K562 treated with DMSO at 1 percent for 48 hours (cell line): ENCODE results near the gene SLC36A3. TPM values are rescaled to one million over a fixed set of nuclear protein-coding genes. Genes with fewer than 3 reads are reported as not detected.

Experiments used
- total RNA-seq: library from RNA; unstranded; fragments of 300-600 nt; gene quantifications from 2 replicates; pipeline ENCODE4 v1.2.3, GENCODE V29; 2022; ENCODE audit warnings: low replicate concordance; ENCODE audit errors: extremely low read depth

Gene SLC36A3
- not detected in 2 replicates for total RNA-seq

GRCh38 chr5:151303666-151304065 lies at the start of gene SLC36A3:
Gene SLC36A3 (minus strand): TSS chr5:151303766. CDS start chr5:151303354, 412 bp downstream.

DNA sequence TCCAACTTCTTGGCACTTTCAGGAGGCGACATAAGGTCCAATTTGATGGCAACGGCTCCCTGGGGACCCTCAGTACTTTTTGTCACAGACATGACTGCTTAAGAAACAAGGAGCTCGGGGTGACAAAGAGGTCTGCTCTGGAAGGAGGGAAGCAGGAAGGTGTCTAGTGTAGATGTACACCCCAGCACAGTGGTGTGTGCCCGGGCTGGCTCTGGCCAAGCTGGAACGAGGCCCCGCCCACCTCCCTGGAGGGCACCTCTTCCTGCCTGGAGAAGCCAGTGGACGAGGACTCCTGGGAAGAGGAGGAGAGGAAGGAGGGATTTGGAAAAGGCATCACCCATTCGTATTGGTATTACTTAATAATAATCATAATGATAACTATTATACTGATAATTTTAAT lies 43.8 kb upstream of the SLC36A3 start, which contains the start of gene SLC36A2:
Gene SLC36A2 (minus strand): TSS at position 191 of the 400 bp plus-strand sequence. CDS start 99 bp downstream, at position 92.

DNA sequence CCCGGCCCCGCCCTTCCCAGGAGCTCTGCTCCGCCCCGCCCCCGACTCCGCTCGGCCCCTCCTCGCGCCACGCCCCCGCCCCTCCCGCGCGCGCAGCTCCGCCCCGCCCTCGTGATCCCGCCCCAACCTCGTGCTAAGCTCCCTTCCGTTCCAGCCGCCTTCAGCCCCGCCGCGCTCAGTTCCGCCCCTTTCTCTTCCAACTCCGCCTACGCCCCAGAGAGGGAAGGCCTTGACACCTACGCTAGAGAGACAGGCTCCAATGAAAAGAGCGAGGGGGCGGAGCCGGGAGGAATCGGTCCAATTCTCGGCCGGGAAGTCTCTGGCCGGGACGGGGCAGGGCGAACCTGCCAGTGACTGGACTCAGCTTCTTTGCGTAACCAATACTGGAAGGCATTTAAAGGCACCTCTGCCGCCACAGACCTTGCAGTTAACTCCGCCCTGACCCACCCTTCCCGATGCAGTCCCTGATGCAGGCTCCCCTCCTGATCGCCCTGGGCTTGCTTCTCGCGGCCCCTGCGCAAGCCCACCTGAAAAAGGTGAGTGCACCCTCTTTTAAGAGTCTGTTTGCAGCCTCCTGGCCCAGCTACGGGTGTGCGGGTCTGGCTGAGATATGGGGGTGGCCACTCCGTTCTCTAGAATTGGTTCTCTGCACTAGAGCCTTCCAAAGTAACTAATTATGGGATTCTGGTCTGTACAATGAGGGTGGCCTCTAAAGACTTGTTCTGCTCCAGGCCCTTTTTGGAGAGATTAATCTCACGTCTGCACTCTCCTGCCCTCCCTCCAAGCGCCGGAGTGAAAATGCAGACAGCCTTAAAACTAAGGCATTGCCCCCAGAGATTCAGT lies 50.6 kb downstream of the SLC36A3 start, which contains the start of gene GM2A:
Gene GM2A (plus strand): TSS at position 424 of the 843 bp plus-strand sequence. CDS start 32 bp downstream, at position 456.

Other genes with a start within 250 kb of the SLC36A3 start
- not detected in 2 replicates for gene TNIP1, start 222.7 kb downstream of the SLC36A3 start, total RNA-seq
- not detected in 2 replicates for gene ANXA6, start 146.0 kb downstream of the SLC36A3 start, total RNA-seq
- gene CCDC69, start 79.7 kb downstream of the SLC36A3 start, total RNA-seq: not detected in 2 replicates
- not detected in 2 replicates for gene GM2A, start 50.6 kb downstream of the SLC36A3 start, total RNA-seq
- not detected in 2 replicates for gene SLC36A2, start 43.8 kb upstream of the SLC36A3 start, total RNA-seq
- gene SLC36A1, start 143.8 kb upstream of the SLC36A3 start, total RNA-seq: not detected in 2 replicates